ENCODE data around the gene POTEM.
"Not testable (repeated sequence)": the region's sequence is repeated elsewhere in the genome, so short reads cannot be mapped to it uniquely, and the experiment has no call there.

The POTEM gene

GRCh38 chr14:19025080-19025589, 57.9 kb downstream of the POTEM start:
- in situ Hi-C loops (cut with MboI; ENCODE audit: low pct_unique_long_range_greater_than_20kb, low sequenced_read_pairs, unreplicated experiment); DNase-seq (ENCODE audit: low spot score): not testable (repeated sequence)

- DNase-seq (ENCODE audit: low spot score); in situ Hi-C loops (cut with MboI; ENCODE audit: low pct_unique_long_range_greater_than_20kb, low sequenced_read_pairs, unreplicated experiment): not testable (repeated sequence)
Measured at GRCh38 chr14:19026649-19027351, 59.6 kb downstream of the POTEM start.

GRCh38 chr14:19027895-19028294, 60.7 kb downstream of the POTEM start:
- in situ Hi-C loops (cut with MboI; ENCODE audit: low pct_unique_long_range_greater_than_20kb, low sequenced_read_pairs, unreplicated experiment); DNase-seq (ENCODE audit: low spot score): not testable (repeated sequence)

GRCh38 chr14:19036811-19037382, 69.7 kb downstream of the POTEM start:
- in situ Hi-C loops (cut with MboI; ENCODE audit: low pct_unique_long_range_greater_than_20kb, low sequenced_read_pairs, unreplicated experiment); DNase-seq (ENCODE audit: low spot score): not testable (repeated sequence)

GRCh38 chr14:19038060-19038664, 70.9 kb downstream of the POTEM start:
- DNase-seq (ENCODE audit: low spot score); in situ Hi-C loops (cut with MboI; ENCODE audit: low pct_unique_long_range_greater_than_20kb, low sequenced_read_pairs, unreplicated experiment): not testable (repeated sequence)

GRCh38 chr14:19038785-19039184, 71.6 kb downstream of the POTEM start:
- DNase-seq (ENCODE audit: low spot score); in situ Hi-C loops (cut with MboI; ENCODE audit: low pct_unique_long_range_greater_than_20kb, low sequenced_read_pairs, unreplicated experiment): not testable (repeated sequence)

GRCh38 chr14:19043384-19043783, 76.2 kb downstream of the POTEM start:
- in situ Hi-C loops (cut with MboI; ENCODE audit: low pct_unique_long_range_greater_than_20kb, low sequenced_read_pairs, unreplicated experiment); DNase-seq (ENCODE audit: low spot score): not testable (repeated sequence)

Measured in GM13977 (cell line).